Measurements from ENCODE around the gene LGALS1.

Gene LGALS1

DNA sequence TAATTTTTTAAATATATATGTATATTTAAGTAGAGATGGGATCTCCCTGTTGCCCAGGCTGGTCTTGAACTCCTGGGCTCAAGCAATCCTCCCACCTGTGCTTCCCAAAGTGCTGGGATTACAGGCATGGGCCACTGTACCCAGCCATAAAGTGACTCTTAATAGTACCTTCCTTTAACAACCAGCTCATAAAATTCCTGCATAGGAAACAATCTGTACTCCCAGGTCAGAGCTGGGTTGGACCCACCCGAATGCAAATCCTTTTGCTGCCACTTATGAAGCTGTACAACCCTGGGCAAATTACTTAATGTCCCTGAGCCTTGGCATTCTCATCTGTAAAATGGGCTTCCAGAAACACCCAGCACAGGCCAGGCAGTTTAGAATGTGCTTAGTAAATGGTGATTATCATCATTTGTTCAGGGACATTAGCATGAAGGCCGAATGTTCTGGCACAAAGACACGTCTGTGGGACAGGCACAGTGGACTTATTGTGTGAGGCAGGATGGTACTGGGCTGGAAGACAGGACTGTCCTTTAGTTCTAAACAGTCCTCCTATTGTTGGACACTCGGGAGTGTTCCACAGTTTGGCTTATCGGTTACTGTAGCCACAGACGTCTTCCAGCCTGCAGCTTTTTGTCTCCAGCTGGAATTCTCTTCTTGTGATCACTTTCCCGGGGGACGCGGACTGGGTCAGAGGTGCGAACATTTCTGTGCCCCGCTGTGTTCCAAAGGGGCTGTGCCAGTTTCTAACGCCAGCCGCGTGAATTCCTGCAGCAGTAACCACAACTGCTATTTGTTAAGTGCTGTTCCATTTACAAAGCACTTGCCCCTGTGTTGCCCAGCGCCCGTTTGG, 11.0 kb upstream of the LGALS1 start:
- DNase-seq, result no peak

DNA sequence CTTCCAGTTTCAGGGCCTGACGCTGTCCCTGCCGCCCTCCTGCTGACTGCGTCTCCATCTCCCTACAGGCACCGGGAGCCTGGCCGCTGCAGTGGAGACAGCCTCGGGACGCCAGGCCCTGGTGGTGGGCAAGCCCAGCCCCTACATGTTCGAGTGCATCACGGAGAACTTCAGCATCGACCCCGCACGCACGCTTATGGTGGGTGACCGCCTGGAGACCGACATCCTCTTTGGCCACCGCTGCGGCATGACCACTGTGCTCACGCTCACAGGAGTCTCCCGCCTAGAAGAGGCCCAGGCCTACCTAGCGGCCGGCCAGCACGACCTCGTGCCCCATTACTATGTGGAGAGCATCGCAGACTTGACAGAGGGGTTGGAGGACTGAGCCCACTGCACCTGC, 9.9 kb upstream of the LGALS1 start:
- no peak for DNase-seq

DNA sequence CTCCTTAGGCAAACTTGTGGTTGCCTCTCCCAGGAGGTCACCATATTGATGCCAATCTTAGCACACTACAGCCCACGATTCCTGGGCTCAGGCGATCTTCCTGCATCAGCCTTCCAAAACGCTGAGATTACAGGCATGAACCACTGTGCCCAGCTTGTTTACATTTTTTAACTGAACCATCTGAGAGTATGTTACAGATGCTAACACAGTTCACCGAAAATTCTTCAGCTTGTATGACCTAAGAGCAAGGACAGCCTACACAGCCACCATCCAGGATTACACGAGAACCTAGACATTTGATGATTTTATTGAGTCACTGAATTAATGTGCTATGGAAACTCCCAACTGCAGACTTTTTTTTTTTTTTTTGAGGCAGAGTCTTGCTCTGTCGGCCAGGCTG, 5.8 kb upstream of the LGALS1 start:
- no peak for DNase-seq

DNA sequence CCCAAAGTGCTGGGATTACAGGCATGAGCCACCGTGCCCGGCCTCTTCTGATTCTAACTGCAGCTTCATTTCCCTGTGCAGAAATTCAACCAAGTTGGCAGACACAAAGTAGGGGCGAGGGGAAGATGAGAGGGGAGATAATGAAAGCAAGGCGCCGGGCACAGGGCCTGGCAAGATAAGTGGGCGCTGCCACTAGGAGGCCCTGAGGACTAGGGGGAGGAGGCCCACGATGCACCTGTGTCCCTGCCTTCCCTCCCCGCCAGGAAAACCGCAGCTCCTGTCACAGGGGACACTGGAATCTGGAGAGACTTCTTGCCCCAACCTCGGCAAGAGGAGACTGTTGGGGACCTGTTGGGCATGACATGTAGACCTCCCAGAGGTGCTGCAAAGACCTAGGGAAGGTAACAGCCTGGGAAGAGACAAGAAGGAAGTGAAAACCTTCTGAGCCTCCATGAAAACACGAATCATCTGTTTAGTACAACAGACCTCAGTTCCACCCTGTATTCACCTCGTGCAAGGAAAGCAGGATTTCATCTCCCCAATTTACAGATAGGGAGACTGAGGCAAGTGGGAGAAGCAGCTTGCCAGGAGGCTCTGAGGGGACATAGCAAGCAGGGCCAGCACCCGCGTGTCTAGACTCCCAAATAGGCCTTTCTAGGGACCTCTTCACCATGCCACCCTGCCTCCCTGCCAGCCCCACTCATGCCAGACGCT, 3.1 kb upstream of the LGALS1 start:
- no peak for DNase-seq

DNA sequence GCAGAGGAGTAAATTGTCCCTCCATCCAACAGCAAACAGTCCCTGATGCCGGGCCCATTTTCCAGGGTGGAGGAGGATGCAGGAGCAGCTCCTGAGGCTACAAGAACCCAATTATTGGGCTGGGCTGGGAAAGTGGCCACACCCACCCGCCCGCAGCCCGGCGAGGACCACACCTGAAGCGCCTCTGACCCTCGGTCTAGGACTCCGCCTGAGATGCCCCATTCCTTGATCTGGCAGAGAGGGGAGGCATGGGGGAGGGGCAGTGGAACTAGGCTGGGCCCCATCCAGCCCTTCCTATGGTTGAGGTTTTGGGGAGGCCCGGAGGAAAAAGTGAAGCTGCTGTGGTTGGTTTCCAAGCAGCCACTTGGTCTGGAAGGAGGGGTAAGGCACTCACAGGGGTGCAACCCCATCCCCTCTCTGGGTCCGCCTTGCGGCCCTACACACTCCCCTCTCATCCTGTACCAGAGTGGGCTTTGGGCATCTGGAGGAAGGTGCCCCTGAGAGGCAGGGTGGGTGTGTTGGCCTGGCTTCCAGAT, 2.4 kb upstream of the LGALS1 start:
- no peak for DNase-seq

DNA sequence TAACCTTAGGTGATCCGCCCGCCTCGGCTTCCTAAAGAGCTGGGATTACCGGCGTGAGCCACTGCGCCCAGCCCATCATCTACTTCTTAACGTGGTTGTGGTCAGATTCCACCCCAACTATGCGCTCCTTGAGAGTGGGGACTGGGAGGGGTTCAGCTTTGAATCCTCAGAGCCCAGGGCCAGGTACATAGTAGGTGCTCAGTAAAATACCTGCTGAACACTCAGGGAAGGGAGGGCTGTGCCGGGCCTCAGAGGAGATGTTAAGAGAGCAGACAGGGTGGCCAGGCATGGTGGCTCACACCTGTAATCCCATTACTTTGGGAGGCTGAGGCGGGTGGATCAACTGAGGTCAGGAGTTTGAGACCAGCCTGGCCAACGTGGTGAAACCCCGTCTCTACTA, 1.2 kb upstream of the LGALS1 start:
- no peak for DNase-seq

DNA sequence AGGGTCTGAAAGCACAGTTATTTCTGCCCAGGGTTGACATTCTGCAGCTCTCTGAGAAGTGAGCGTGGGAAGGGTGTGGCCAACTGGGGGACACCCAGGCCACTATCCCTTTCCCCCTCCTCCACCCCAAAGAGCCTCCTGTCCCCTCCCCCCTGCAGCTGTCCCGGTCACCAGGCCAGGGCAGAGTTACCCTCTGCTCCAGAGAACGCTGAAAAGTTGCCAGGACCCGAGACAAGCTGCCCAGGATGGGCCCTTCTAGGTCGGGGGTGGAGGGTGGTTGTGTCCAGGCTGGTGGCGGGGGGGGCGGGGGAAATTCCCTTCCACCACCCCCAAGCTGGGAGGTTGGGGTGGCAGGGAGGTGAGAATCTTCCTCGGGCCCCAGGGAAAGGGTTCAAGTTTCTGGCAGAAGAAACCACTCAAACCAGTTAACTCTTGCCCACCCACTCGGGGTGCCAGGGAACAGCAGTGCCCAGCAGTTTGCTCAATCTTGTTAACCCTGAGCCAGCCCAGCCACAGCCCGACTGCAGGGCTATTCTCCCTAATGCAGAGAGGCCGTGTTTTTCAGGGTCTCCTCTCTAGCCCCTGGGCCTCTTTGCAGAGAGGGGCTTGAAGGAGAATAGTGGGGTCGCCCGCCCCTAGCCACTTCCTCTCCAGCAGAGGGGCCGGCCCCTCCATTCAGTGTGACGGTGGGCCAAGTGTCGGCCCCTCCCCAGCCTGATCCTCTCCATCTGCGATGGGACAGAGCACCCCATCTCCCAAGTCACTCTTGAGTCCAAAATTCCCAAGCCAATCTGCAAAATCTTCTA, 697 bp downstream of the LGALS1 start:
- peak in 1 of 2 experiments; percentile 21 for DNase-seq

DNA sequence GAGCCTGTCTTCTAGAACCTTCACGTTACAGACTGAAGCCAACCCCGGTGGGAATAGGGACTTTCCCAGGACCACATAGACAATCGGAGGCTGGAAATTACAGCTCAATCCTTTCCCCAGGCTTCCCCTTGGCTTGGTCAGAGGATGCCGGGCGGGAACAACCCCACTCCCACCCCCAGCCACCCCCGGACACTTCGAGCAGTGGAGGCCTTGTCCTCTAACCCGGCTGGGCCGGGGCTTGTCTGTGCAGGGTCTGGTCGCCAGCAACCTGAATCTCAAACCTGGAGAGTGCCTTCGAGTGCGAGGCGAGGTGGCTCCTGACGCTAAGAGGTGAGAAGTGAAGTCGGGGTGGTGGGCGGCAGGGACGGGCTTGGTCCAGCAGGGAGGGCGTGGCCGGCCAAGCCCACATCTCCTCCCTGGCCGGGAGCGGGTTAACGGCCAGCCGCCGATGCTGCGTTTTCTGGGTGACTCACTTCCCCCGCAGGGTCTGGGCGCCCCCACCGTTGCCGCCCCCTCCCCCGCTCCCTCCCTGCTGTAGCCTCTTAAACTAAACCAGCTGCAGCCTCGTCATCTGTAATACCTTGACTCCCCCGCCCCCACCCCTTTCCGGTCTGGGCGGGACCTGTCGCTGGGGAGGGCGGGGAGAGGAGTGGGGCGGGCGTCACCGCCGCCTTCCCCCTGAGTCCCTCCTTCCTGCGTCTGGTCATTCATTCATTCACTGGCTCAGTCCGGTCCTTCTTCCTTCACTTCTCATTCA, 1.5 kb downstream of the LGALS1 start:
- DNase-seq, result peak; percentile 91 to 94

DNA sequence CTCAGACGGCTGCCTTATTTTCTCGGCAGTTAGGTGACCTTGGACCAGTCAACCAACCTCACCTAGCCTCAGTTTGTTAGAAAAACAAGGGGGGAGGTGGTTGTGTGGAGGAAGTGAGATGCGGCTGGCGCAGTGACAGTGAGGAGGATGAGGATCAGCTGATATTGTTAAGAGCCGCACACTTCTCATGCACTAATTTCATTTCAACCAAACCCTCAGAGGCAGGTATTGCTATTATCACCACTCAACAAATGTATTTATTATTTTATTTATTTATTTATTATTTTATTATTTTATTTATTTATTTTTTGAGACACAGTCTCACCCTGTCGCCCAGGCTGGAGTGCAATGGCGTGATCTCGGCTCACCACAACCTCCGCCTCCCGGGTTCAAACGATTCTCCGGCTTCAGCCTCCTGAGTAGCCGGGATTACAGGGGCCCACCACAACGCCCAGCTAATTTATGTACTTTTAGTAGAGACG, 2.1 kb downstream of the LGALS1 start:
- no peak for DNase-seq

DNA sequence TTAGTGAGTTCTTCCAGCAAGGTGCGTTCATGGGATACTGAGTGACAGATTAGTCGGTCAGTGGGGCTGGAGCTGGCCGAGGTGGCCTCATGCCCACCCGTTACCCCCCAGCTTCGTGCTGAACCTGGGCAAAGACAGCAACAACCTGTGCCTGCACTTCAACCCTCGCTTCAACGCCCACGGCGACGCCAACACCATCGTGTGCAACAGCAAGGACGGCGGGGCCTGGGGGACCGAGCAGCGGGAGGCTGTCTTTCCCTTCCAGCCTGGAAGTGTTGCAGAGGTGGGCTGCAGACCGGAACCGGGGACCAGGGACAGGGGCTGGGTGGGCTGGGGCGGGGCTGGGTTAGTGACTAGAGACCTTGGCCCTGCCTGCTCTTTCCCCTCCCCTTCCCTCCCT, 2.9 kb downstream of the LGALS1 start:
- no peak for DNase-seq

DNA sequence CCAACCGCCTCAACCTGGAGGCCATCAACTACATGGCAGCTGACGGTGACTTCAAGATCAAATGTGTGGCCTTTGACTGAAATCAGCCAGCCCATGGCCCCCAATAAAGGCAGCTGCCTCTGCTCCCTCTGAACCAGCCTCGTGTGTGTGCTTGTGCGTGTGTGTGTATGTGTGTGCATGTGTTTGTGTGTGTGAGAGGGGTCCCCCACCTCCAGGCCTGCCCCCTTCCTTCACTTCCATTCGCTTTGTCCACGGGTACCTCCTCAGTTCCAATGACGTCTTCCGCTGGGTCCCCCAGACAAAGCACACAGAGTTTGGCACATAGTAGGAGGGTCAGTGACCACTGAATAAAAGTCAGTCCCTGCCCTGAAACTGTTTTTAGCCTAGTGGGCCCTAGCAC, 4.2 kb downstream of the LGALS1 start:
- DNase-seq, result no peak

DNA sequence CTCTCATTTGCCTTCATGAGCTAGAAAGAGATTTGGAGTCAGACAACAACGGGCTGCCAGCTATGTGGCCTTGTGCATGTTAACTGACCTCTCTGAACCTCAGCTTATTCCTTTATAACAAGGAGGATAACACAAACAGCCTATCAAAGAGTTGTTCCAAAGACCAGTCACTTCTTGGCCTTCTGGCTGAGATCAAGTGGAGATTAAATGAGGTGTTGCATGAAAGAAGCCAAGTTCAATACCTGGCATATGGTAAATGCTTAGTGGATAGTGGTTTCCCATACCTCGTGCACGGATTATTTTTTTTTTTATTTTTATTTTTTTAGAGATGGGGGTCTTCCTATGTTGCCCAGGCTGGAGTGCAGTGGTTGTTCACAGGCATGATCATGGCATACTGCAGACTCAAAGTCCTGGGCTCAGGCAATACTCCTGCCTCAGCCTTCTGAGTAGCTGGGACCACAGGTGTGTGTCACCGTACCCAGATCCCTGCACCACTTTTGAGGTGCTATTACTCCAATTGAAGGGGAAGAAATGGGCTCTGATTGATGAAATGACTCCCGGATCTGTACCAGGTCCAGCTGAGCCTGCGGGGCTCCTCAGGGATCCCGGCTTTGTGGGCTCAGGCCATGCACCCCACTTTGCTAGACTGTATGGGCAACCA, 4.9 kb downstream of the LGALS1 start:
- no peak for DNase-seq

DNA sequence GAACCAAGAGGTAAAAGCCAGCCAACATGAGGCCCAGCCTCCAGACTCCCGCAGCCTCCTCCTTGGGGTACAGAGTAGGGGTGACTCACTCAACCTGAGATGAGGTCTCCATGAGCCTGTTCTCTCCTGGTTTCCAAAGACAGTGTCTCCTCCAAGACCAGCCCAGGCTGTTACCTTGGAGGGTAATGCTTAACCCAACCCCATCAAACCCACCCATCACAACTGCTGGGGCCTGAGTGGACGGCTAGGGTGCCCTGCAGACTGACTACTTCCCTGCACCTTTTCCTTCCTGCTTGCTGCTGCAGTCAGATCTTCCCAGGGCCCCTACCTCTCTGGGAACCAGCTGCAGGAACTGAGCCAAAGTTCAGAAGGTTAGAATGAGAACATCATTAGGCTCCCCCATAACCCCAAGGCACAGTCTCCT, 5.6 kb downstream of the LGALS1 start:
- DNase-seq, result no peak

DNA sequence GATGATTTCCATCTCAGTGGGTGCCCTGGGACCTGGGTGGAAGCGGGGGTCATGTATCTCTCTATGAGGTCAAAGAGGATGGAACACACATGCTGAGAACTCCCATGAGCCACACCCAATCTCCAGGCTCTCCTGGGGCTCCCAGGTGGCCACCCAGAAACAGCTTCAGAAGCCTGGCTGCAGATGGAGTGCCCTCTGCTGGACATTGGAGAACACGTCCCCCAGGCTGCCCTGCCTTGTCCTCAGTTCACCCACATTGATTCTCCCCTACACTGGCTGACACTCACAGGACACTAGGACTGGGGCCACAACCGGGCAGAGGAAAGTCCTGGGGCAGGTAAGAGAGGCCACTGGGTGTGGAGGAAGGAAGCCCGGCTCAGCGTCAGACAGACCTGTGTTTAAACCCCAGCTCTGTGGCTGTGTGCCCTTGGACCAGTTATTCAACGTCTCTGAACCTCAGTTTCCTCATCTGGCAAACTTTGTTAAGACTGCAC, 6.2 kb downstream of the LGALS1 start:
- peak; percentile 58 to 68 for DNase-seq

DNA sequence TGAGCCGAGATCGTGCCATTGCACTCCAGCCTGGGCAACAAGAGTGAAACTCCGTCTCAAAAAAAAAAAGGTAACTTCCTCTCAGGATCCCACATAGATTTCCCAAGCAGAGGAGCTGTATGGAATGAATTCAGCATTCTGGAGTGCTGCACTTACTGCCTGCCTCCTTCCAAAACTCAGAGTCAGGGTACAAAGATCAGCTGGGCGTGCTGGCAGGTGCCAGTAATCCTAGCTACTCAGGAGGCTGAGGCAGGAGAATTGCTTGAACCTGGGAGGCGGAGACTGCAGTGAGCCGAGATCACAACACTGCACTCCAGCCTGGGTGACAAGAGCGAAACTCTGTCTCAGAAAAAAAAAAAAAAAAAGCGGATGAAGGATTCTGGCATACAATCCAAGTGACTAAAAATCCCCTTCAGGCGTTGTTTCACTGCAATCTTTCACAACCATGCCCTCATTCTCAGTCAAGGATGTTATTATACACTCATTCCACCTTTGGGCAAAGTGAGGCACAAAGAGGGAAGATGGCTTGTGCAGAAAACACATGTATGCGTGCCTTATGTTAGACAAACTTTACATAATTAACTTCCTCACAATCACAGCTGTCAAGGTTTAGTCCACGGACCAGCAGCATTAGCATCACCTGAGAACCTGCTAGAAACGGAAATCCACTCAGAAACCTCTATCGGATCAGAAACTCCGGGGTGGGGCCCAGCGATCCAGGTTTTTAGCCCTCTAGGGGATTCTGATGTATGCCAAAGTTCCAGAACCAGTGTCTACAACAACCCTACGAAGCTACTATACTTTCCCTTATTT, 9.6 kb downstream of the LGALS1 start:
- DNase-seq, result no peak

DNA sequence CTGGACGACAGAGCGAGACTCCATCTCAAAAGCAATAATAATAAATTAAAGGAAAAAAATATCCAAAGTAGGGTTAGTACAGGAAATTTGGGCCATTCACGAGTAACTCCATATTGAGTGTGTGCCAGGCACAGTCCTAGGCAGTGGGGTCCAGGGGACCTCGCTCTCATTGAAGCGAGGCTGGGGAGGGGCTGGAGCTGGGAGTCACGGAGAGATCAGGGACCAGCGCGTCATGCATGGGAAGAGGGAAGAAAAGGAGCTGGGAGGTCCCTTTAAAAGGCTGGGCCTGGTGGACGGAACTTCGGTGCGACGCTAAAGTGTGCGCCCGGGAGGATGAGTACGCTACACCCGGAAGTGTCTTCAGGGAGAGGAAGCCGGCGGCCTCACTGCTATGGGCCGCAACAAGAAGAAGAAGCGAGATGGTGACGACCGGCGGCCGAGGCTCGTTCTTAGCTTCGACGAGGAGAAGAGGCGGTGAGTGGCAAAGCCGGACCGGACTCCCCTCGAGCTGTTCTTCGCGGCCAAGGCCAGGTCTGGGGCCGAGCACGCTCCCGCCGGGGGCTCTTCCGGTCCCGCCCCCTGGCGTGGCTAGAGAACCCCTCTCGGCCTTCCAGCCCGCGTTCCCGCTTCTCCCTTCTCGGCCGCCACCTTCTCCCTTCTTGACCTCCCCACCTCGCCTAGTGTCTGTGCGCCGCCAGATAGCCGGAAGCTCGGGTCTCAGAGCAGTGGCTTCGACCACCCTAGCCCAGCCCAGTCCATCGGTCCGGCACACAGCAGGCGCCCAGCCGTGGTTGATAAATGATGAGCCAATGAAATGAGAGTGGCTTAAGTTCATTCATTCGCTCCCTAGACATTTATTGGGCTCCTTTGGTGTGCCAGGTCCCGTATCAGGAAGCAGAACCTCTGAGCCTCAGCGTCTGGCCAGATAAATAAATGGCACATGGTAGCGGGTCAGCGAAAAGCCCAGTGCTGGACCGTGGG, 10.9 kb downstream of the LGALS1 start, which contains the start of gene NOL12:
Gene NOL12 (plus strand): TSS at position 342 of the 981 bp plus-strand sequence. CDS start 50 bp downstream, at position 392.
- DNase-seq, result peak; percentile 67 to 73

DNA sequence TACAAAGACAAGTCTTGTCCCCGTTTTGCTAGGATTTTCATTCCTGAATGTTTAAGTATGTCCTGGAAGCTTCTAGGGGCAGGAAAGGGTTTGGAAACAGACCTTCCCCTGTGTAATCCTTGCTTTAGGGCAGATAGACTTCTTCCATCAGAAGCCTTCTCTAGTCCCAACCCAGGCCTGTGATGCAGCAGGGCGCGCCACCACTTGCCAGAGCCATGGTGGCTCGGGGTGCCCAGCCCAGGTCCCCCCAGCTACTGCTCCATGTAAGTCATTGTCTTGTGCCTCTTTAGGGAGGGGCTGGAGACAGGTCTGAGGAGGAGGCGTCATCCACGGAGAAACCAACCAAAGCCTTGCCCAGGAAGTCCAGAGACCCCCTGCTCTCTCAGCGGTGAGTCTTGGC, 15.0 kb downstream of the LGALS1 start:
- DNase-seq, result no peak

DNA sequence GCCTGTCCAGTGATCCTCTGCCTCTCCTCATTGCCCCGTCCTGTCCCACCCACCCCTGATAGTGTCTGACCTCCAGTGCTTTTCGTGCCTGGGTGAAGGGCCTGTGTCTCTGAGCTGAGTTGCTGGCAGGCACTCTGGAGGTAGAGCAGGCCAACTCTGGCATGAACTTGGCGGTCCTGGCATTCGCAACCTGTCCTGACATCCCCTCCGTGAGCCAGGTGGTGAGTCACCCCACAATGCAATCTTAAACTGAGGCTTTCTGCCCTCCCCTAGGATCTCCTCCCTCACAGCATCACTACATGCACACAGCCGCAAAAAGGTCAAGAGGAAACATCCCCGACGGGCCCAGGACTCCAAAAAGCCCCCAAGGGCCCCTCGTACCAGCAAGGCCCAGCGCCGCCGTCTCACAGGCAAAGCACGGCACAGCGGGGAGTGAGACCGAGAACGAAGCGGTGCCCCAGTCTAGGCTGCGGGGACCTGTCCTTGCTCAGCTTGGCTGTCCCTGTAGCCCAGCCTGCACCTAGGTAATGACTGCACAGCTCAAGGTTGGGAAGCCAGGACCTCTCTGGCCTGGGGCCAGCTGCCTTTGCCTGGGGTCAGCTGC, 15.6 kb downstream of the LGALS1 start:
- no peak for DNase-seq

Measured in stimulated activated CD4-positive, alpha-beta T cell treated with anti-CD3 and anti-CD28 coated beads, Interleukin-4, amount 100 ng/mL, for 4 hours (primary cell).